ENCODE data around the gene SLC22A23. TPM values are rescaled to one million over a fixed set of nuclear protein-coding genes. Genes with fewer than 3 reads are reported as not detected.

SLC22A23 gene
- total RNA-seq, 1 experiment from 2014 or later = 6.8 TPM

DNA sequence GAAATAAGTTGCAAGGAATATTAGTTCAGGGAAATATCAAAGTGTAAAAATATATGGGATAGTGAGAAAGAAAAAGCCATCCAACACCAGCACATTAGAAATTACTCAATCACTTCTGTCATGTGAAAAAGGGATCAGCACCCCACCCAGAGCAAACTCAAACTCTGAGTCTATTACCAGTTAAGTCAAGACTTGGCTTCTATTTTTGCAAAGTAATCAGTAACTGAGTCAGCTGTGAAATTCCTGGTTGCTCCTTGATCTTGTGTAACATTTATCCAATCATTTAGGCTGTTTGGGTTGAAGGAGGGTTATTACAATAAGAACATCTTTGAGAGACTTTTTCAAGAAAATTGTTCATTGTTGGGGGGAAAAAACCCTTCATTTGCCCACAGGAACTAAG is 51.2 kb downstream of the SLC22A23 start:
- H3K4me1 ChIP-seq (ENCODE audit: insufficient read depth, low read length) = peaks cover 14% of the 10 kb centered on the region; the same call in 1 of the 2 replicates
- H3K4me1 Mint-ChIP-seq = peaks cover 40 to 46% of the 10 kb centered on the region in 2 experiments

More for the DNA sequence above, 51.2 kb downstream of the SLC22A23 start:
- H3K4me2 ChIP-seq (ENCODE audit: insufficient read depth, insufficient read length, low read length) = no peak overlapping the region
- H2AK5ac ChIP-seq (ENCODE audit: insufficient read length, low read length) = no peak overlapping the region
- H3K18ac ChIP-seq (ENCODE audit: insufficient read length, low read depth, low read length) = no peak overlapping the region
- H3K23me2 ChIP-seq (ENCODE audit: insufficient read length, low read depth, low read length, poor library complexity, severe bottlenecking) = no peaks in the 10 kb centered on the region
- H2AFZ ChIP-seq (ENCODE audit: low read length) = no peak overlapping the region
- no peak overlapping the region for H3K27ac Mint-ChIP-seq
- H2BK120ac ChIP-seq (ENCODE audit: low read depth, low read length, poor library complexity, severe bottlenecking) = no peak overlapping the region
- peaks cover 3% of the 10 kb centered on the region for H4K20me1 ChIP-seq (ENCODE audit: control insufficient read depth, insufficient read depth, insufficient read length)
- H3K27me3 Mint-ChIP-seq (ENCODE audit: low read depth) = no peaks in the 10 kb centered on the region
- no peak overlapping the region for H3K4ac ChIP-seq (ENCODE audit: low read depth, low read length)
- no peaks in the 10 kb centered on the region for H3K79me1 ChIP-seq (ENCODE audit: insufficient read depth, low read depth, low read length, poor library complexity, severe bottlenecking)
- H3K27ac ChIP-seq (ENCODE audit: insufficient read length, low read depth, low read length) = no peak overlapping the region
- DNase-seq = no peak
- H3K9me3 Mint-ChIP-seq = no peaks in the 10 kb centered on the region
- H3K36me3 Mint-ChIP-seq (ENCODE audit: insufficient read depth in 1 of 3, low read depth in 3 of 3) = peaks cover 0 to 24% (median 0%) of the 10 kb centered on the region in 3 experiments; a peak in 2 of 7 replicates
- H3K4me3 Mint-ChIP-seq = no peak overlapping the region
- H4K8ac ChIP-seq (replicated peaks; ENCODE audit: insufficient read length, low read depth, low read length) = no peak overlapping the region
- no peaks in the 10 kb centered on the region; the same call in 1 of the 2 replicates for H3K79me2 ChIP-seq (ENCODE audit: insufficient read depth, low read length)
- no peaks in the 10 kb centered on the region for H3K9me3 ChIP-seq (ENCODE audit: control insufficient read depth, low read depth, low read length)
- H2BK20ac ChIP-seq (ENCODE audit: low read depth, low read length, poor library complexity, severe bottlenecking) = no peak overlapping the region
- no peak overlapping the region for H2BK15ac ChIP-seq (ENCODE audit: low read depth, low read length)
- no peak overlapping the region for H3K9ac ChIP-seq (ENCODE audit: extremely low read depth, insufficient read length, low read length)
- TF ChIP-seq, protein P1, sequence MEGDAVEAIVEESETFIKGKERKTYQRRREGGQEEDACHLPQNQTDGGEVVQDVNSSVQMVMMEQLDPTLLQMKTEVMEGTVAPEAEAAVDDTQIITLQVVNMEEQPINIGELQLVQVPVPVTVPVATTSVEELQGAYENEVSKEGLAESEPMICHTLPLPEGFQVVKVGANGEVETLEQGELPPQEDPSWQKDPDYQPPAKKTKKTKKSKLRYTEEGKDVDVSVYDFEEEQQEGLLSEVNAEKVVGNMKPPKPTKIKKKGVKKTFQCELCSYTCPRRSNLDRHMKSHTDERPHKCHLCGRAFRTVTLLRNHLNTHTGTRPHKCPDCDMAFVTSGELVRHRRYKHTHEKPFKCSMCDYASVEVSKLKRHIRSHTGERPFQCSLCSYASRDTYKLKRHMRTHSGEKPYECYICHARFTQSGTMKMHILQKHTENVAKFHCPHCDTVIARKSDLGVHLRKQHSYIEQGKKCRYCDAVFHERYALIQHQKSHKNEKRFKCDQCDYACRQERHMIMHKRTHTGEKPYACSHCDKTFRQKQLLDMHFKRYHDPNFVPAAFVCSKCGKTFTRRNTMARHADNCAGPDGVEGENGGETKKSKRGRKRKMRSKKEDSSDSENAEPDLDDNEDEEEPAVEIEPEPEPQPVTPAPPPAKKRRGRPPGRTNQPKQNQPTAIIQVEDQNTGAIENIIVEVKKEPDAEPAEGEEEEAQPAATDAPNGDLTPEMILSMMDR (conservative IDR thresholded peaks at IDR 0.05) = no peak
- no peak overlapping the region for H3K56ac ChIP-seq (ENCODE audit: insufficient read length, low read depth, low read length)
- H3T11ph ChIP-seq (ENCODE audit: low read length) = no peak overlapping the region
- H3K14ac ChIP-seq (ENCODE audit: insufficient read depth, low read length) = no peak overlapping the region
- no peaks in the 10 kb centered on the region for H3K27me3 ChIP-seq (ENCODE audit: insufficient read depth, low read length)
- H3K23ac ChIP-seq (ENCODE audit: insufficient read length, low read depth, low read length) = no peak overlapping the region
- H4K91ac ChIP-seq (ENCODE audit: insufficient read length, low read depth, low read length) = no peak overlapping the region
- H2BK12ac ChIP-seq (ENCODE audit: insufficient read length, low read depth, low read length) = no peak overlapping the region
- no peak overlapping the region for H2BK5ac ChIP-seq (ENCODE audit: insufficient read length, low read length)
- no peak overlapping the region for H4K5ac ChIP-seq (ENCODE audit: insufficient read length, low read depth, low read length)
